Right lobe of liver (tissue), 6 donors: ENCODE results near the gene KCNB1. TPM values are rescaled to one million over a fixed set of nuclear protein-coding genes. Genes with fewer than 3 reads are reported as not detected.

Experiments used
- ATAC-seq, 4 donors: fragments of 200-7000 bp; cut with Tn5 transposase; one replicate each; pipeline ENCODE4 v1.9.1; 2020; ENCODE audit warnings: mild to moderate bottlenecking in 4 of 4, moderate library complexity in 4 of 4
- DNase-seq, 3 donors: peaks; one replicate each; pipeline ENCODE4 v3.0.0-alpha.2; 2020
- H3K27ac ChIP-seq, 3 donors: fragments of 200-600 bp; one replicate each; pipeline ENCODE4 v1.8.0; 2022
- H3K27me3 ChIP-seq, 2 donors: fragments of 200-600 bp; one replicate each; pipeline ENCODE4 v1.8.0; 2022
- H3K36me3 ChIP-seq, 4 donors: fragments of 200-600 bp; sonication (generic) in 1 of 4; one replicate each; pipeline versions ENCODE4 v1.5.1 to v1.8.0; 2017 to 2022; ENCODE audit warnings: control low read depth in 1 of 4
- H3K4me1 ChIP-seq, 4 donors: fragments of 200-600 bp; sonication (generic) in 1 of 4; one replicate each; pipeline versions ENCODE4 v1.5.1 to v1.8.0; 2017 to 2022; ENCODE audit warnings: control low read depth in 1 of 4
- H3K4me3 ChIP-seq, 3 donors: fragments of 200-600 bp; one replicate each; pipeline ENCODE4 v1.8.0; 2022
- H3K9me3 ChIP-seq, 4 donors: fragments of 200-600 bp; sonication (generic) in 1 of 4; one replicate each; pipeline versions ENCODE4 v1.5.1 to v1.8.0; 2017 to 2022; ENCODE audit warnings: control low read depth in 1 of 4
- CTCF ChIP-seq, 4 donors: fragments of 200-600 bp in 3 of 4; fragments of 450-650 bp in 1 of 4; IDR thresholded peaks; one replicate each; pipeline versions ENCODE4 v1.5.1 to v1.8.0; 2016 to 2022; ENCODE audit warnings: antibody characterized with exemption in 4 of 4, mild to moderate bottlenecking in 2 of 4
- POLR2A ChIP-seq: fragments of 450-650 bp; IDR thresholded peaks from one replicate; pipeline ENCODE4 v1.6.1; 2017; ENCODE audit warnings: antibody characterized with exemption, mild to moderate bottlenecking
- WGBS: methylation state at CpG from one replicate; pipeline ENCODE4 v1.1.6; 2018; ENCODE audit warnings: low coverage, low lambda C conversion rate; ENCODE audit not compliant: insufficient coverage; ENCODE audit errors: missing lambda C conversion rate; 5-methylcytosine and 5-hydroxymethylcytosine counted together
- intact Hi-C, 2 donors: fragments of 100-400 bp; cut with DNase I; formaldehyde crosslinking; loops; one replicate each; pipeline versions ENCODE4 v1.11.2 to v1.14.1; 2022
- total RNA-seq, 6 experiments: library from RNA; depleted of rRNA in 2 of 6; stranded (reverse); fragments of >200 nt in 2 of 6; fragmentation: NEBNext Ultra II Directional in 3 of 6; extraction: Animal tissue kit (Norgen Biotek cat#: 25700) in 3 of 6; gene quantifications; one replicate each; pipeline versions ENCODE4 v1.1.0 to v1.2.4, GENCODE V29; 2016 to 2023
- donor health status: DM: no; HTN: yes; CAD: no.
- donor health status: DM: no; HTN: no; CAD: no.
- donor health status: DM: no; HTN: no; CAD: no.
- donor health status: DM: no; HTN: yes; CAD: no.
- donor health status: DM: no; HTN: yes; CAD: no.

Gene KCNB1
- total RNA-seq, 6 experiments from 2014 or later: 1.5 to 8.2 (median 3.8) TPM

DNA sequence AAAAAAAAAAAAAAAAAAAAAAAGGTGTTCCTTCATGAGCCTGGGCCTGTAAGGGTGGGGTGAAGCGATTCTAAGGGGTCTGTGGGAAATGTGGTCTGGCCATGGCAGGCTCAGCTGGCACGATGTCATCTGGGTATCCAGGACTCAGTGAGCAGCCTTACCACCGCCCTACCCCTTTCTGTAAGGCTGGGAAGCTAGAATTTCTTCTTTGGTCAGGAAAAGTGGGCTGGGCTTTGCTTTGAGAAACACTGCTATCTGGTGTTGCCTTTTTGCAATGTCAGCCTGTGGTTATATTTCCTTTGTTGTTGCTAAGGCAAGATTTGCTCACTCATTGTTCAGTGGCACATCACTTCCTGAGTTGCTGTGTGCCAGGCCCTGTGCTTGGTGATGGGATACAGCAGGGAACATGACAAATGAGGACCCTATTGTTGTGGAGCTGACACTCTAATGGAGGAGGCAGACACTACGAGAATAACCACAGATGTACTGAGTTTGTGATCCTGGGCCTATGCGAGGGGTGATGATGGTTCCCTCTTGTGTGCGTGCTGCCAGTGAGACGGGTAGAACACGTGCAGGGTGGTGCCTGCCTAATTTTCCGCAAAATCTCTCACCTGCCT lies 158.7 kb downstream of the KCNB1 start:
- DNase-seq (no peak), ATAC-seq (peak; percentile 62 to 83 (median 74))
- intact Hi-C loops: loop anchor here in 1 of 2 donors (10.0 kb wide), 1 partner anchor 281 kb away; no protein-coding TSS in a partner anchor
- H3K36me3 ChIP-seq: no peaks in the 10 kb centered on the region
- peaks cover 0 to 3% (median 0%) of the 10 kb centered on the region in 4 donors for H3K4me1 ChIP-seq
- H3K9me3 ChIP-seq: no peaks in the 10 kb centered on the region
- no peak overlapping the region for H3K4me3 ChIP-seq
- peak in 3 of 4 donors; percentile 18 to 32 (median 27) for TF ChIP-seq CTCF (IDR thresholded peaks at IDR 0.05)
- TF ChIP-seq POLR2A: no peak
- peaks cover 0 to 17% of the 10 kb centered on the region in 2 donors for H3K27me3 ChIP-seq
- H3K27ac ChIP-seq: no peak overlapping the region
- 55% methylated on average over 2 of the region's 9 CpGs for WGBS

DNA sequence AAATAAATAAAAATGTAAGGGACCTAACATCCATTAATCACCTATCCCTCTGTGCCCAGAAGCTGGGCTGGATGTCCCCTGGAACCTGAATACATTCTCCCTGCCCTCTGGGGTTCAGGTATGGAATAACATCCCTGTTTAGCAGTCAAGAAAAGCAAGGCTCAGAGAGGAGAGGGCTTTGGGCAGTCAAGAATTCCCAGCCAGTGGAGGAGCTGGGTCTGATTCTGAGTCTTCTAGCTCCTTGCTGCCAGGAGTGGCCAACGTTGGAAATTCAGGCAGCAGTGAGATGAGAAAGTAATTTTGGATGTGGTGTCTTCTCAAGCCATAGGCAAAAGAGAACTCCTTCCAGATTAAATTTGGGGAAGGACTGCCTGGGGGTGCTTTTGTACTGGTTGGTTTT lies 162.0 kb downstream of the KCNB1 start:
- intact Hi-C loops: loop anchor here in 1 of 2 donors (10.0 kb wide), 1 partner anchor 284 kb away; no protein-coding TSS in a partner anchor
- ATAC-seq (peak in 2 of 4 donors; percentile 12 to 19), DNase-seq (no peak)
- WGBS: 0% methylated on average over 1 of the region's 1 CpG
- H3K27ac ChIP-seq: no peak overlapping the region
- no peaks in the 10 kb centered on the region for H3K36me3 ChIP-seq
- no peak overlapping the region for H3K4me3 ChIP-seq
- H3K27me3 ChIP-seq: peaks cover 0 to 14% of the 10 kb centered on the region in 2 donors
- peaks cover 0 to 10% (median 0%) of the 10 kb centered on the region in 4 donors for H3K4me1 ChIP-seq
- no peaks in the 10 kb centered on the region for H3K9me3 ChIP-seq
- peak in 3 of 4 donors; percentile 17 for TF ChIP-seq CTCF (IDR thresholded peaks at IDR 0.05)
- no peak for TF ChIP-seq POLR2A

- TF ChIP-seq CTCF (IDR thresholded peaks at IDR 0.05): no peak
- no peak for TF ChIP-seq POLR2A
- H3K27me3 ChIP-seq: peaks cover 0 to 14% of the 10 kb centered on the region in 2 donors
- no peaks in the 10 kb centered on the region for H3K36me3 ChIP-seq
- DNase-seq: no peak
- no peak overlapping the region for H3K4me3 ChIP-seq
- no peaks in the 10 kb centered on the region for H3K9me3 ChIP-seq
- intact Hi-C loops: no loop called here
- H3K4me1 ChIP-seq: peaks cover 0 to 10% (median 0%) of the 10 kb centered on the region in 4 donors
- no peak overlapping the region for H3K27ac ChIP-seq
- 14% methylated on average over 12 of the region's 25 CpGs for WGBS
- ATAC-seq: no peak
These were observed 163.2 kb downstream of the KCNB1 start for GRCh38 chr20:49319208-49319809.

- Histone ChIP-seq H3K36me3 (no peaks in the 10 kb centered on the region), H3K4me3 (peak overlapping the region in 1 of 3 donors; percentile 24), H3K9me3 (no peaks in the 10 kb centered on the region), H3K4me1 (peaks cover 0 to 10% (median 0%) of the 10 kb centered on the region in 4 donors), H3K27me3 (peaks cover 0 to 14% of the 10 kb centered on the region in 2 donors), H3K27ac (no peak overlapping the region)
- ATAC-seq (peak; percentile 19 to 39 (median 35)), DNase-seq (peak in 1 of 3 donors; percentile 53)
- under 1% methylated on average over 33 of the region's 70 CpGs for WGBS
- TF ChIP-seq CTCF (IDR thresholded peaks at IDR 0.05): no peak
- TF ChIP-seq POLR2A: no peak
- intact Hi-C loops: no loop called here
These were observed 163.8 kb downstream of the KCNB1 start for GRCh38 chr20:49318430-49319207.
